ENCODE data around the gene THSD4. TPM values are rescaled to one million over a fixed set of nuclear protein-coding genes. Genes with fewer than 3 reads are reported as not detected.

The THSD4 gene
- total and polyA plus RNA-seq, 2 of the 8 experiments (the other 6 are each of a cell fraction or from before 2014, with no cell fraction given): 2.5 to 6.2 TPM

DNA sequence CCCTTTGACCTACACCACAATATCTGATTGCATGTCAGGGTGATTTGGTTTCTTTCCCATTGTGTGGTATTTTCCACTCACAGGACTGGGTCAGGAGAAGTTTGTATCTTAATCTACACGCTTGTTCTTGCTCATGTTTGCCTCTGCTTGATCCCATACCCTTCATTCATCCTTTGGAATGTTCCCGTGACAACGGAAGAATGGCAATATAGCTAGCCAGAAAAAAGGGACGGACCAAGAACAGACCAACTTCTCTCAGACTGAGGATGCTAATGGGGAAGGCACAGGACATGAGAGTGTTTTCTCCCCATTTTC, 7.8 kb upstream of the THSD4 start:
- Histone ChIP-seq H3K79me1 (ENCODE audit: low read depth, low read length) (no peaks in the 10 kb centered on the region), H3K4me1 (replicated peaks in 1 of 4; ENCODE audit: control insufficient read depth in 3 of 4, insufficient read depth in 4 of 4, low read length in 3 of 4) (peaks cover 0 to 5% (median 2%) of the 10 kb centered on the region in 4 experiments; a peak in 3 of 7 replicates), H2AFZ (ENCODE audit: low read length) (no peak overlapping the region), H3K79me2 (ENCODE audit: control insufficient read depth in 1 of 2, insufficient read depth in 2 of 2, low read length in 2 of 2) (no peaks in the 10 kb centered on the region), H4K91ac (replicated peaks; ENCODE audit: insufficient read length, low read length) (no peak overlapping the region), H3K9ac (replicated peaks in 1 of 4; ENCODE audit: extremely low read depth in 1 of 4, low read depth in 3 of 4, low read length in 3 of 4) (no peak overlapping the region), H3K4me3 (ENCODE audit: extremely low read depth in 1 of 4, insufficient read depth in 2 of 4, low read depth in 3 of 4, low read length in 4 of 4) (no peak overlapping the region), H3K23me2 (ENCODE audit: low read depth, low read length) (no peaks in the 10 kb centered on the region), H3K4me2 (ENCODE audit: insufficient read depth in 1 of 2, low read depth in 2 of 2, low read length in 2 of 2) (no peak overlapping the region), H2BK5ac (ENCODE audit: low read depth, low read length) (no peak overlapping the region), H2AK5ac (ENCODE audit: low read depth, low read length) (no peak overlapping the region), H2BK20ac (ENCODE audit: low read length) (no peak overlapping the region), H4K20me1 (replicated peaks in 1 of 2; ENCODE audit: control insufficient read depth in 1 of 2, insufficient read depth in 2 of 2, low read length in 2 of 2) (no peaks in the 10 kb centered on the region), H3K56ac (replicated peaks; ENCODE audit: insufficient read length, low read depth, low read length) (no peak overlapping the region), H4K5ac (ENCODE audit: insufficient read length, low read depth, low read length) (no peak overlapping the region), H4K8ac (ENCODE audit: extremely low read depth, insufficient read depth, low read length) (no peak overlapping the region), H3K4ac (replicated peaks; ENCODE audit: insufficient read length, low read depth, low read length) (no peak overlapping the region), H3K23ac (ENCODE audit: insufficient read length) (no peak overlapping the region), H3K27ac (ENCODE audit: low read depth, low read length) (no peak overlapping the region), H3K36me3 (ENCODE audit: control insufficient read depth in 2 of 4, insufficient read depth in 4 of 4, low read length in 3 of 4) (no peaks in the 10 kb centered on the region), H3K18ac (ENCODE audit: extremely low read depth, low read length) (no peak overlapping the region), H2BK15ac (ENCODE audit: low read length) (no peak overlapping the region), H2BK120ac (replicated peaks; ENCODE audit: low read depth, low read length) (no peak overlapping the region), H3K14ac (ENCODE audit: insufficient read length) (no peak overlapping the region), H3K27me3 (replicated peaks in 1 of 4; ENCODE audit: control insufficient read depth in 3 of 4, extremely low read depth in 1 of 4, insufficient read depth in 3 of 4, low read length in 3 of 4) (no peaks in the 10 kb centered on the region; a peak in 2 of 7 replicates), H2BK12ac (ENCODE audit: low read depth, low read length) (no peak overlapping the region), H3K9me3 (ENCODE audit: insufficient read depth in 2 of 2, low read depth in 1 of 2, low read length in 1 of 2) (no peaks in the 10 kb centered on the region)
- FAIRE-seq (no peak), DNase-seq (ENCODE audit: low read depth in 1 of 2, low spot score in 2 of 2) (no peak)
- TF ChIP-seq NANOG (IDR thresholded peaks at IDR 0.05; ENCODE audit: insufficient read depth, low read depth, low read length, poor library complexity, severe bottlenecking): no peak
- no peak for TF ChIP-seq TCF12 (IDR thresholded peaks at IDR 0.05; ENCODE audit: low read depth, low read length)
- no peak for TF ChIP-seq FOSL1 (IDR thresholded peaks at IDR 0.05; ENCODE audit: insufficient read depth, low read depth, low read length)
- WGBS, 2 experiments (ENCODE audit: extremely low coverage in 1 of 2, insufficient coverage in 1 of 2, insufficient read length in 1 of 2, insufficient replicate concordance in 2 of 2, low coverage in 1 of 2, low lambda C conversion rate in 2 of 2, missing lambda C conversion rate in 1 of 2): 93% methylated on average over 4 of the region's 4 CpGs; no CpG with 5 or more reads in 1 of the 2 experiments
- POLR2A ChIA-PET (ENCODE audit: partially characterized antibody): no interaction called here
- CTCF ChIA-PET (ENCODE audit: partially characterized antibody): interaction anchor here (1.1 to 2.0 kb wide), 4 partner anchors 95 to 336 kb away, joined by 3 to 6 read pairs (median 6); no protein-coding TSS in a partner anchor

All from H1 (cell line).